Stimulated activated CD4-positive, alpha-beta T cell treated with anti-CD3 and anti-CD28 coated beads, Interleukin-4, amount 100 ng/mL, for 48 hours (primary cell): ENCODE data around the gene OPN1MW3.
A peak's percentile ranks its signal among the peaks of the same experiment; 100 is the strongest.
"Not testable (repeated sequence)": the region's sequence is repeated elsewhere in the genome, so short reads cannot be mapped to it uniquely, and the experiment has no call there.

Experiments used
- DNase-seq, 2 donors: peaks; one replicate each; pipeline ENCODE4 v3.0.0-alpha.2; 2020; ENCODE audit warnings: low read depth in 2 of 2

The OPN1MW3 gene

GRCh38 chrX:154296731-154297130, 39.3 kb downstream of the OPN1MW3 start:
- DNase-seq = no peak

GRCh38 chrX:154298312-154298711, 40.9 kb downstream of the OPN1MW3 start:
- DNase-seq = no peak

GRCh38 chrX:154300816-154301215, 43.4 kb downstream of the OPN1MW3 start:
- no peak for DNase-seq

GRCh38 chrX:154302998-154303397, 45.6 kb downstream of the OPN1MW3 start:
- not testable (repeated sequence) for DNase-seq

DNA sequence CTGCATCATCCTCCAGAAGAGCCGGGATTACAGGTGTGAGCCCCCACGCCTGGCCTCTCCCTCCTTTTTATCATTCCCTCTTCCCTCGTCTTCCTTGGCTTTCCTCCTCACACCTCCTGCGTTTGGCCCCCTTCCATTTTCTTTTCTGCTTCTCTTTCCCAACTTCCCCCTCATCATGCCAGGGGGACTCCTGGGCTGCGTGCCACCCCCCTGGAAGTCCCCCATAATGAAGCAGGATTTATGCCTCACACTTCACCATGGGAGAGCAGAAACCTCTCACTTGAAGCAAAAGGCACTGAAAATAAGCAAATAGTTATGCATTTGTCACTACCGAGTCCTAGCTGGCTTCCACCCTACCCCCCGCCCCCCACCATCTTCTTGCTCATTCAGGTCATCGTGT, 46.1 kb downstream of the OPN1MW3 start:
- DNase-seq = no peak

GRCh38 chrX:154304846-154305245, 47.5 kb downstream of the OPN1MW3 start:
- DNase-seq = no peak

DNA sequence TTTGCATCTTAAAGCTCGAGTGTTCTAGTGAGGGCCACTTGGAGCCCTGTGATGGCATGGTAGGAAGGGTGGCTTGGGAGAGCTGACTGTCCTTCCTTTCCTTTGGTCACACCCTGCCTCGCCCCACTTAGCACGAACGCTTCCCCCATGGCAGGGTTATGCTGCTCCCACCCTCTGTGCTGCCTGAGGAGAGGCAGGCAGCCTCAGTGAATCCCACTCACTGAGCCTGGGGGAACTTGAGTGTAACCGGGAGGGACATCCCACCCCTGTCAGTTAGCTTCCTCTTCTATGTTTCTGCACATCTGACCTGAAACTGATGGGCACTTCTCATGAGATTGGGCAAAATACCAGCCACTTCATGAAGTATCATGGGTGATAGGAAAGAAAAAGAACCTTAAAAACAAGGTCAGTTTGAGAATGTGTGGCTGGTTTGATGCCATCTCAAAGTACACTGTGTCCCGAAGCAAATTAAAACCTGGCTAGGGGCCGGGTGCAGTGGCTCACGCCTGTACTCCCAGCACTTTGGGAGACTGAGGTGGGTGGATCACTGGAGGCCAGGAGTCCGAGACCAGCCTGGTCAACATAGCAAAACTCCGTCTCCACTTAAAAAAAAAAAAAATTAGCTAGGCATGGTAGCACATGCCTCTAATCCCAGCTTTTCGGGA, 48.3 kb downstream of the OPN1MW3 start:
- no peak for DNase-seq

DNA sequence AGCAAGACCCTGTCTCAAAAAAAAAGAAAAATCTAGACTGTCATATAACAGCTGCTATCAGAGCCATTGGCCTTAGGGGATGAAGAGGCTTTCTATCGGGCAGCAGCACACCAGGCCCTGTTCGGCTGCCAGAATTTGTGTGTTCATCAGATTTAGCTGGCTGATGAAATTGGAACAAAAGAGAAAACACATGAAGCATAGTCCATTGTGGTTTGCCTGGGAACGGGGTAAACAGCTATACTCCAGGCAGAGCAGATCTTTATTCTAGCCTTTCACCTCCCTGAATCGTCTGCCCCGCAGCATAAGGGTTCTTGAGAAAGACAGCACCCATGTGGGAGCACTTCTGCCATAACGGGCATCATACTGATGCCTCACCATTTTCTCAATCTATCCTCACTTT, 49.8 kb downstream of the OPN1MW3 start:
- DNase-seq = no peak

GRCh38 chrX:154308108-154308946, 50.9 kb downstream of the OPN1MW3 start:
- DNase-seq = peak; percentile 72

GRCh38 chrX:154309041-154309775, 51.8 kb downstream of the OPN1MW3 start:
- DNase-seq = no peak

DNA sequence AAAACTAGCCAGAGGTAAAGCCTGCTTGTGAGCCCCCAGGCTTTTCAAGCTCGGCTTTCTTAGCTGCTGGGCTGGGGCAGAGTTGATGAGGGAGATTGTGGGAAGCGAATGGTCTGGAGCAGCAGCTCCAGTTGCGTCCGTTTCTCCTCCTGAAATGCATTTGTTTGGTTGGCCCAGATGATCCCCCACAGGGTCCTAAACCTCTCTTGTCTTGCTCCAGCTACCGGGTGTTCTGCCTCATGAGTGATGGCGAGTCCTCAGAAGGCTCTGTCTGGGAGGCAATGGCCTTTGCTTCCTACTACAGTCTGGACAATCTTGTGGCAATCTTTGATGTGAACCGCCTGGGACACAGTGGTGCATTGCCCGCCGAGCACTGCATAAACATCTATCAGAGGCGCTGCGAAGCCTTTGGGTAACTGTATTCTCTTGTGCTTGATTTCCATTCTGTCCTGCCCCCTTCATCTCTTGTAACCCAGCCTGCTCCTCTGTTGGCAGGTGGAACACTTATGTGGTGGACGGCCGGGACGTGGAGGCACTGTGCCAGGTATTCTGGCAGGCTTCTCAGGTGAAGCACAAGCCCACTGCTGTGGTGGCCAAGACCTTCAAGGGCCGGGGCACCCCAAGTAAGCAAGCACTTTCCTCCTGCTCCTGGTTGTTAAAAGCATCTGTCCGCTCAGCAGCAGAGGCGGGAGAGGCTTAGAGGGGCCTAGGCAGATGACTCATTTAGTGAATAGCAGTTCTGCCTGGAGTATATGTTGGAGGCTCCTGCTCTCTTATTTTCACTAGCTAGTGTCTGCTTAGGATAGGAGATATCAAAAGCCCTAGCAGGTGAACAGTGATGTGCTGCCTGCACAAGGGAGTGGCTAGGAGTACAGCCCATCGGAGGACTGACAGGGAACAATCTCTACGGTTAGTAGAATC, 53.5 kb downstream of the OPN1MW3 start:
- no peak for DNase-seq

GRCh38 chrX:154312116-154312515, 54.7 kb downstream of the OPN1MW3 start:
- DNase-seq = no peak

DNA sequence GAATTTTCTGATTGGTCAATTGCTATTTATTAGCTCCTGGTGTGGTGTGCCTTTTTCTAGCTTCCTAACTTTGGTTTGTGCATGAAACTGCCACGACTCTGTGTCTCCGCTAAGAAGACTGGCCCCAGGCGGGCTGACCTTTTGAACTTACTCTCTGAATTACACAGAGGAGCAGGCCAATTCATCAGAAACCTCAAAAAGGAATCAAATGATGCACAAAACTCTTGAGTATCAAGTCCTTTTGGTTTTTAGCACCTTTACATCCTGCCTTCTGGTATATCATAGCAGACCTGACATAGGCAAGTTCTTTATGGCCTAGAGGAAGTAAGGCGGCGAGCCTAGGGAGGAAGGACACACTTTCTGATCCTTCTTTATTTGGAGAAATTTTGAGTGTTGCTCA, 55.8 kb downstream of the OPN1MW3 start:
- peak in 1 of 2 donors; percentile 21 for DNase-seq

DNA sequence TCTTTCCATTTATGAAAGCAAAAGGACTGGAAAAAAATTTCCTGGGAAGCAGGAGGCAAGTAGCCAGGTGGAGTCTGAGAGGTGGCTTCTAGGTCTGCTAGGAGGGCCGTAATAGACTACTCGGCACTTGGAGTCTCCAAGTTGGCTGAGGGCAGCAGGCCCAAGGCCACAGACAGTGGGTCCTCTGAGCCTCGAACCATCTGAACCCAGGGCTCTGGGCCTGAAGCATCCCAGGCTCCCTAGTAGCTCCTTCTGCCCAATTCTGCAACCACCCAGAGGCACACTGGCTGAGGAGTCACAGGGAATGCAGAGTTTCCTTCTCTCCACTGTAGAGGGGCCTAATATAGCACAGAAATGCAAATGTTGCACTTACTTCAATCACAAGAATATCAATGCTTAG, 58.0 kb downstream of the OPN1MW3 start:
- no peak for DNase-seq

- DNase-seq = no peak
Measured at GRCh38 chrX:154317391-154317995, 60.1 kb downstream of the OPN1MW3 start.

DNA sequence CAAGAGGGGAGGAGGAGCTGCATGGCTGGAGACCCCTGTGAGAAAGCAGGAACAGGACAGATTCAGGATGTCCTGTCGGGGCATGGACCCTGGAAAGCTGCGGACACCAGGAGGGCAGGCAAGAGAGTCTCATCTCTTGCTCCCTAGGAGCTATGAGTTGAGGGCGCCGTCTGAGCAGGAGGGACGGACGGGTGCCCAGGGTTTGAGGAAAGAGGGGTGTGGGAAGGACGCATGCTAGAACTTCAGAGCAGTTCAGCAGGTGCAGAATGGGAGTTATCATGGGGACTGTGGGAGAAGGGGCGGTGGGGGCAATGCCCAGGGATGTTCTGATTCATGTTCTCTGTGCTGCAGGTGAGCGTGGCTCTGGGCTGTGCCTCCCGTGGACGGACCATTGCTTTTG, 63.0 kb downstream of the OPN1MW3 start:
- DNase-seq = no peak
